ENCODE data around the gene NUDT19.
"Not testable (repeated sequence)": the region's sequence is repeated elsewhere in the genome, so short reads cannot be mapped to it uniquely, and the experiment has no call there.

Gene NUDT19

DNA sequence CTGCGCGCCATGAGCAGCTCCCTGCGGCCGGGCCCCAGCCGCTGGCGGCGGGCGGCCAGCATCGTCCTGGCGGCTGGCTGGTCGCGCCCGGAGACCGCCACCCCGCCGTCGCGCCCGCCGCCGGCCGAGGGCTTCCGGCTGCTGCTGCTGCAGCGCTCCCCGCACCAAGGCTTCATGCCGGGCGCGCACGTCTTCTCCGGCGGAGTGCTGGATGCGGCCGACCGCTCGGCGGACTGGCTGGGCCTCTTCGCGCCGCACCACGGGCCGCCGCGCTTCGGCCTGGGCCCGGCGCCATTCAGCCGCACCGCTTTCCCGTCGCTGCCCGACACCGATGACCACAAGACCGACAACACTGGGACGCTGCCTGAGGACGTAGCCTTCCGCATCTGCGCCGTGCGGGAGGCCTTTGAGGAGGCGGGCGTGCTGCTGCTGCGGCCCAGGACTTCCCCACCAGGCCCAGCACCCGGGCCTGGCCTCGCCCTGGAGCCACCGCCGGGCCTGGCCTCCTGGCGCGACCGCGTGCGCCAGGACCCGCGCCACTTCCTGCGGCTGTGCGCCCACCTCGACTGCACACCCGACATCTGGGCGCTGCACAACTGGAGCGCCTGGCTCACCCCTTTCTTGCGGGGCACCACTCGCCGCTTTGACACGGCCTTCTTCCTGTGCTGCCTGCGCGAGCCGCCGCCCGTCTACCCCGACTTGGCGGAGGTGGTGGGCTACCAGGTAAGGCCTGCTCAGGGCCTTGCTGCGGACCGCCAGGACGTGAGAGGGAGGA, 518 bp downstream of the NUDT19 start:
- Histone ChIP-seq H3F3A (ENCODE audit: insufficient read depth, low read length) (no peaks in the 10 kb centered on the region), H3K79me2 (ENCODE audit: low read length) (peaks cover 44% of the 10 kb centered on the region)

DNA sequence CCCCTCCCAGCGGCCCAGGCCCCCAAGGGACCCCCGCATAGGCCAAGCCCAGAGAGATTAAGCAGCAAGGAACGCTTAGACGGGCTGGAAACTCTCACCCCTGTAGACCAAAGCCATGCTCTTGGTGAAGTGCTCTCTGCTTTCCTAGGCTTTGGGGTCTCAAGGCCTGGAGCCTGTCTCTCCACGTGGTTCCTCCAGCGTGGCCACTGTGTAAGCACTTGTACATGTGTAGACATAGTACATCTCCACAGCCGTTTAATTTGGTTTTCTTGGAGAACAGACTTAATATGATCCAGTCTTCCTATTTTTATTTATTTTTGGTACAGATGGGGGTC, 1.1 kb downstream of the NUDT19 start:
- no peaks in the 10 kb centered on the region for H3K9me3 ChIP-seq (replicated peaks; ENCODE audit: insufficient read depth, low read length)
- no peaks in the 10 kb centered on the region for H3K36me3 ChIP-seq (replicated peaks; ENCODE audit: insufficient read depth, low read length)
- H3K4me3 ChIP-seq (ENCODE audit: low read length), result peak overlapping the region; percentile 87
- peaks cover 47% of the 10 kb centered on the region for H3K79me2 ChIP-seq (ENCODE audit: low read length)
- no peaks in the 10 kb centered on the region for H4K20me1 ChIP-seq (ENCODE audit: insufficient read depth, low read length)
- DNase-seq, result no peak
- H3K4me2 ChIP-seq (ENCODE audit: low read depth, low read length), result peak overlapping the region; percentile 100
- H3K27me3 ChIP-seq (replicated peaks; ENCODE audit: insufficient read depth, low read length), result no peaks in the 10 kb centered on the region
- TF ChIP-seq EZH2phosphoT487 (IDR thresholded peaks at IDR 0.05; ENCODE audit: low read length) (no peak), EZH2 (optimal IDR thresholded peaks at IDR 0.05; ENCODE audit: low read depth, low read length) (no peak)
- TF ChIP-seq, protein P1, sequence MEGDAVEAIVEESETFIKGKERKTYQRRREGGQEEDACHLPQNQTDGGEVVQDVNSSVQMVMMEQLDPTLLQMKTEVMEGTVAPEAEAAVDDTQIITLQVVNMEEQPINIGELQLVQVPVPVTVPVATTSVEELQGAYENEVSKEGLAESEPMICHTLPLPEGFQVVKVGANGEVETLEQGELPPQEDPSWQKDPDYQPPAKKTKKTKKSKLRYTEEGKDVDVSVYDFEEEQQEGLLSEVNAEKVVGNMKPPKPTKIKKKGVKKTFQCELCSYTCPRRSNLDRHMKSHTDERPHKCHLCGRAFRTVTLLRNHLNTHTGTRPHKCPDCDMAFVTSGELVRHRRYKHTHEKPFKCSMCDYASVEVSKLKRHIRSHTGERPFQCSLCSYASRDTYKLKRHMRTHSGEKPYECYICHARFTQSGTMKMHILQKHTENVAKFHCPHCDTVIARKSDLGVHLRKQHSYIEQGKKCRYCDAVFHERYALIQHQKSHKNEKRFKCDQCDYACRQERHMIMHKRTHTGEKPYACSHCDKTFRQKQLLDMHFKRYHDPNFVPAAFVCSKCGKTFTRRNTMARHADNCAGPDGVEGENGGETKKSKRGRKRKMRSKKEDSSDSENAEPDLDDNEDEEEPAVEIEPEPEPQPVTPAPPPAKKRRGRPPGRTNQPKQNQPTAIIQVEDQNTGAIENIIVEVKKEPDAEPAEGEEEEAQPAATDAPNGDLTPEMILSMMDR (IDR thresholded peaks at IDR 0.05; ENCODE audit: low read length), result no peak
- H3K9ac ChIP-seq (ENCODE audit: low read length), result peak overlapping the region; percentile 84
- no peaks in the 10 kb centered on the region for H3F3A ChIP-seq (ENCODE audit: insufficient read depth, low read length)
- H2AFZ ChIP-seq (ENCODE audit: low read length), result peak overlapping the region; percentile 91
- H3K4me1 ChIP-seq (ENCODE audit: low read length), result peaks cover 14% of the 10 kb centered on the region
- no peaks in the 10 kb centered on the region for H3K9me2 ChIP-seq (replicated peaks; ENCODE audit: insufficient read depth, low read length)
- peak overlapping the region; percentile 56; the same call in 1 of the 2 replicates for H3K27ac ChIP-seq (ENCODE audit: low read length)

More for the DNA sequence above, 518 bp downstream of the NUDT19 start:
- TF ChIP-seq EZH2phosphoT487 (IDR thresholded peaks at IDR 0.05; ENCODE audit: low read length) (no peak), EZH2 (optimal IDR thresholded peaks at IDR 0.05; ENCODE audit: low read depth, low read length) (no peak)
- TF ChIP-seq, protein P1 (IDR thresholded peaks at IDR 0.05; ENCODE audit: low read length), result no peak
- Histone ChIP-seq H3K9me3 (replicated peaks; ENCODE audit: insufficient read depth, low read length) (no peaks in the 10 kb centered on the region), H4K20me1 (ENCODE audit: insufficient read depth, low read length) (no peaks in the 10 kb centered on the region), H3K9ac (ENCODE audit: low read length) (peak overlapping the region; percentile 84), H3K4me2 (ENCODE audit: low read depth, low read length) (peak overlapping the region; percentile 100), H3K4me3 (ENCODE audit: low read length) (peak overlapping the region; percentile 87), H3K27ac (ENCODE audit: low read length) (peak overlapping the region; percentile 56; the same call in 1 of the 2 replicates), H3K36me3 (replicated peaks; ENCODE audit: insufficient read depth, low read length) (no peaks in the 10 kb centered on the region), H3K27me3 (replicated peaks; ENCODE audit: insufficient read depth, low read length) (no peaks in the 10 kb centered on the region), H3K4me1 (ENCODE audit: low read length) (peaks cover 14% of the 10 kb centered on the region), H2AFZ (ENCODE audit: low read length) (peak overlapping the region; percentile 91), H3K9me2 (replicated peaks; ENCODE audit: insufficient read depth, low read length) (no peaks in the 10 kb centered on the region)
- peak; percentile 66 for DNase-seq

DNA sequence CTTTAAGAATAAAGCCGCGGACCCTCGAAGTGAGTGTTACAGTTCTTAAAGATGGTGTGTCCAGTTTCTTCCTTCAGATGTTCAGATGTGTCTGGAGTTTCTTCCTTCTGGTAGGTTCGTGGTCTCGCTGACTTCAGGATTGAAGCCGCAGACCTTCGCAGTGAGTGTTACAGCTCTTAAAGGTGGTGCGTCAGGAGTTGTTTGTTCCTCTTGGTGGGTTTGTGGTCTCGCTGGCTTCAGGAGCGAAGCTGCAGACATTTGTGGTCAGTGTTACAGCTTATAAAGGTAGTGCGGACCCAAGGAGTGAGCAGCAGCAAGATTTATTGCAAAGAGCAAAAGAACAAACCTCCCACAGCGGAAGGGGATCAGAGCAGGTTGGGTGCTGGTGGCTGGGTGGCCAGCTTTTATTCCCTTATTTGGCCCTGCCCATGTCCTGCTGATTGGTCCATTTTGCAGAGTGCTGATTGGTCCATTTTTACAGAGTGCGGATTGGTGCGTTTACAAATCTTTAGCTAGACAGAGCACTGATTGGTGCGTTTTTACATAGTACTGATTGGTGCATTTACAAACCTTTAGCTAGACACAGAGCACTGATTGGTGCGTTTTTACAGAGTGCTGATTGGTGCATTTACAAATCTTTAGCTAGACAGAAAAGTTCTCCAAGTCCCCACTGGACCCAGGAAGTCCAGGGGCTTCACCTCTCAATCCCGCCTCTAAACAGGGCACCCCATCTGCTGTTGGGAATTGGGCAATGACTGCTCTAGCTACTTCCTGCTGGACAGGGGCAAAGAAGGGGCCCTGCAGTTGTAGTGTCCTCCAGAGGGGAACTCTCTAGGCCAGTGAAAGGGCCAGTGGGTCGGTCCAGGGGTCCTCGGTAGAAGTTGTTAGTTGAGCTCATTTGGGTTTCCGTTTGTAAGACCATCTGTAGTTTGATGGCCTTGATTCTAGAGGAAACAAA, 1.8 kb downstream of the NUDT19 start:
- not testable (repeated sequence) for H3K27ac ChIP-seq (ENCODE audit: low read length); DNase-seq; H3K36me3 ChIP-seq (replicated peaks; ENCODE audit: insufficient read depth, low read length); H2AFZ ChIP-seq (ENCODE audit: low read length); H4K20me1 ChIP-seq (ENCODE audit: insufficient read depth, low read length); H3K9me2 ChIP-seq (replicated peaks; ENCODE audit: insufficient read depth, low read length); H3F3A ChIP-seq (ENCODE audit: insufficient read depth, low read length); H3K27me3 ChIP-seq (replicated peaks; ENCODE audit: insufficient read depth, low read length); H3K9me3 ChIP-seq (replicated peaks; ENCODE audit: insufficient read depth, low read length)
- H3K4me2 ChIP-seq (ENCODE audit: low read depth, low read length), result peak overlapping the region; percentile 100
- H3K9ac ChIP-seq (ENCODE audit: low read length), result peak overlapping the region; percentile 84; the same call in 1 of the 2 replicates
- peaks cover 14% of the 10 kb centered on the region for H3K4me1 ChIP-seq (ENCODE audit: low read length)
- peaks cover 47% of the 10 kb centered on the region for H3K79me2 ChIP-seq (ENCODE audit: low read length)
- peak overlapping the region; percentile 87 for H3K4me3 ChIP-seq (ENCODE audit: low read length)

DNA sequence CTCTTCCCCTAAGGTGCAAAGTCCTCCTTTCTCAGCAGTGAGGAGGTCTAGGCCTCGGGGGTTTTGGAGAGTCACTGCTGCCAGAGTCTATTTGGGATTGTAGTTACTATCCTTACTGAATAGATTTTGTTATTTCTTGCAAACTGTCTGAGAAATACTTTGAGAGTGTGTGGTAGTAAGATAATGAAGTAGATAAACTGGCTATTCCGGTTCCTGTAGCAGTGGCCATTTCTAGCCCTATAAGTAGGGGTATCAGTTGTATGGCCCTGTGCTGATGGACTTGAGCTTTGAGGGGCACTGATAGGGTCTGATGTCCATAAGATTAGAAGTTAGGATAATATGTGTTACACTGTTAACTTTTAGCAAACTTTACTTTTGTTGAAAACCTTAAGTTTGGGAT, 2.7 kb downstream of the NUDT19 start:
- not testable (repeated sequence) for H3K4me3 ChIP-seq (ENCODE audit: low read length)

DNA sequence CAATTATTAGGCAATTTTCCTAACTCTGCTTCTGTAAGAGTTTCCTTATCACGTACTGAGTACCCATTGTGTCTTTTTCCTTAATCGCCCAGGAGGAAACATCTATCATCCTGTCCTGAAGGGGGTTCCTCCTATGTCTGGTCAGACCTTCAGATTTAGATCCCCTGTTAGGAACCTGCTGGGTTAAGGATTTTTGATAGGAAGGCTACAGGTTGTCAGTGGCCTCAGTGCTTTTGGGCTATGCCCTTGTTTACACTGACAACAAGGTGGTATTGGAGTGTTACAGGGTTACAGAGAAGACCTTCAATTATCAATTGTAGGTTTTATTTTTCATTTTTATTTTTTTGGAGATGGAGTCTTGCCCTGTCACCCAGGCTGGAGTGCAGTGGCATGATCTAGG, 3.2 kb downstream of the NUDT19 start:
- not testable (repeated sequence) for H3K27me3 ChIP-seq (replicated peaks; ENCODE audit: insufficient read depth, low read length); H3K27ac ChIP-seq (ENCODE audit: low read length); DNase-seq; H4K20me1 ChIP-seq (ENCODE audit: insufficient read depth, low read length); H3K9ac ChIP-seq (ENCODE audit: low read length); H3K4me2 ChIP-seq (ENCODE audit: low read depth, low read length); H3K4me3 ChIP-seq (ENCODE audit: low read length); H2AFZ ChIP-seq (ENCODE audit: low read length); H3K9me2 ChIP-seq (replicated peaks; ENCODE audit: insufficient read depth, low read length); H3K36me3 ChIP-seq (replicated peaks; ENCODE audit: insufficient read depth, low read length); H3K9me3 ChIP-seq (replicated peaks; ENCODE audit: insufficient read depth, low read length); H3F3A ChIP-seq (ENCODE audit: insufficient read depth, low read length)
- H3K4me1 ChIP-seq (ENCODE audit: low read length), result peaks cover 14% of the 10 kb centered on the region
- peaks cover 49% of the 10 kb centered on the region for H3K79me2 ChIP-seq (ENCODE audit: low read length)

More for the DNA sequence above, 2.7 kb downstream of the NUDT19 start:
- peaks cover 14% of the 10 kb centered on the region for H3K4me1 ChIP-seq (ENCODE audit: low read length)
- peaks cover 49% of the 10 kb centered on the region for H3K79me2 ChIP-seq (ENCODE audit: low read length)
- not testable (repeated sequence) for H3K9me3 ChIP-seq (replicated peaks; ENCODE audit: insufficient read depth, low read length); H3F3A ChIP-seq (ENCODE audit: insufficient read depth, low read length); H3K36me3 ChIP-seq (replicated peaks; ENCODE audit: insufficient read depth, low read length); H4K20me1 ChIP-seq (ENCODE audit: insufficient read depth, low read length); H3K27ac ChIP-seq (ENCODE audit: low read length); DNase-seq; H3K9me2 ChIP-seq (replicated peaks; ENCODE audit: insufficient read depth, low read length); H3K4me2 ChIP-seq (ENCODE audit: low read depth, low read length); H2AFZ ChIP-seq (ENCODE audit: low read length); H3K9ac ChIP-seq (ENCODE audit: low read length); H3K27me3 ChIP-seq (replicated peaks; ENCODE audit: insufficient read depth, low read length)

DNA sequence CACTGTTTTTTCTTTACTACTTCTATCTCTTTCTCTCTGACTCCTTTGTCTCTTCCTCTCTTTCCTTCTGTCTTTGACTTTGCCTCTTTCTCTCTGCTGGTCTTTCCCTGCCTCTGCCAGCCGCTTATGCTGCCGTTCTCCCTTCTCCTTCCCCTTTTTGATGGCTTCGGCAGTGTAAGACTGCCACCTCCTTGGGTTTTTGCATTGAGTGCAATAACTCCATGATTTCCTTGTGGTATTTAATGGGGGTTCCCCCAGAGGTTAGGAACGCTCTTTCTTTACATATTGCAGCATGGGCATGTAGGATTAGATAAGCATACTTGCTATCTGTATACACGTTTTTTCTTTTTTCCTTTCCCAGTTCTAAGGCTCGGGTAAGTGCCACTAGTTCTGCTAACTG, 3.9 kb downstream of the NUDT19 start:
- not testable (repeated sequence) for H3K4me2 ChIP-seq (ENCODE audit: low read depth, low read length)

More for the DNA sequence above, 3.9 kb downstream of the NUDT19 start:
- H3K9ac ChIP-seq (ENCODE audit: low read length); H3K9me3 ChIP-seq (replicated peaks; ENCODE audit: insufficient read depth, low read length); H3K27ac ChIP-seq (ENCODE audit: low read length); H3K27me3 ChIP-seq (replicated peaks; ENCODE audit: insufficient read depth, low read length); H3F3A ChIP-seq (ENCODE audit: insufficient read depth, low read length); H3K4me3 ChIP-seq (ENCODE audit: low read length); H4K20me1 ChIP-seq (ENCODE audit: insufficient read depth, low read length); H2AFZ ChIP-seq (ENCODE audit: low read length); H3K9me2 ChIP-seq (replicated peaks; ENCODE audit: insufficient read depth, low read length); H3K36me3 ChIP-seq (replicated peaks; ENCODE audit: insufficient read depth, low read length); DNase-seq: not testable (repeated sequence)
- Histone ChIP-seq H3K79me2 (ENCODE audit: low read length) (peaks cover 51% of the 10 kb centered on the region), H3K4me1 (ENCODE audit: low read length) (peaks cover 14% of the 10 kb centered on the region)

All from MM.1S (cell line).